ENCODE data around the gene NEGR1. TPM values are rescaled to one million over a fixed set of nuclear protein-coding genes. Genes with fewer than 3 reads are reported as not detected.

Gene NEGR1
- total RNA-seq, 2 donors from 2014 or later: not detected

GRCh38 chr1:71792264-71792663 lies 490.1 kb downstream of the NEGR1 start:
- Mint-ChIP-seq H3K4me3 (no peak overlapping the region), H3K36me3 (no peaks in the 10 kb centered on the region), H3K9me3 (peaks cover 7% of the 10 kb centered on the region), H3K4me1 (ENCODE audit: low read depth in 2 of 2) (no peaks in the 10 kb centered on the region), H3K27ac (no peak overlapping the region), H3K27me3 (no peaks in the 10 kb centered on the region)
- DNase-seq (ENCODE audit: low spot score): no peak
- ATAC-seq: no peak

DNA sequence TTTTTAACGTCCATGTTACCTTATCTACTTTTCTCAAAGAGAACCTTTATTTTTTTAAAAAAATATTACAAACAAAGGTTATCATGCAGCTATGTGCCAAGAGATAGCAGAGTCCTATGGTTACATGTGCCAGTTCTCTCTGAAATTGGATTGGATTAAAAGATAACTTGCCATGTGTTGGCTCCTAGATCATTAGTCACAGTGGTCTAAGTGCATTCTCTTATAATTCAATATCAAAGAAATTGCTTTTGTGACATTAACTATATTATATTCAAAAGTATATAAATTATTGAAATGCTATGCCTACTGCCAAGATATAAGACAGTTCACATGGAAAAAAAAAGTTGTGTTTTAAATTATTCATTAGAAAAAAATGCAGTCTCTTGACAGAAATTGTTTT lies 494.2 kb downstream of the NEGR1 start:
- no peak overlapping the region for H3K27ac Mint-ChIP-seq
- DNase-seq (ENCODE audit: low spot score) (no peak), ATAC-seq (no peak)
- H3K27me3 Mint-ChIP-seq: no peaks in the 10 kb centered on the region
- peaks cover 3% of the 10 kb centered on the region for H3K9me3 Mint-ChIP-seq
- H3K36me3 Mint-ChIP-seq: no peaks in the 10 kb centered on the region
- H3K4me1 Mint-ChIP-seq (ENCODE audit: low read depth in 2 of 2): no peaks in the 10 kb centered on the region
- no peak overlapping the region for H3K4me3 Mint-ChIP-seq

- peaks cover 3% of the 10 kb centered on the region for H3K9me3 Mint-ChIP-seq
- H3K4me3 Mint-ChIP-seq: no peak overlapping the region
- H3K27ac Mint-ChIP-seq: no peak overlapping the region
- no peaks in the 10 kb centered on the region for H3K27me3 Mint-ChIP-seq
- DNase-seq (ENCODE audit: low spot score): no peak
- no peaks in the 10 kb centered on the region for H3K36me3 Mint-ChIP-seq
- no peak for ATAC-seq
- no peaks in the 10 kb centered on the region for H3K4me1 Mint-ChIP-seq (ENCODE audit: low read depth in 2 of 2)
Observed at GRCh38 chr1:71787699-71788098, 494.6 kb downstream of the NEGR1 start.

- no peaks in the 10 kb centered on the region for H3K36me3 Mint-ChIP-seq
- H3K4me1 Mint-ChIP-seq (ENCODE audit: low read depth in 2 of 2): no peaks in the 10 kb centered on the region
Observed at GRCh38 chr1:71786218-71786617, 496.1 kb downstream of the NEGR1 start.

GRCh38 chr1:71785450-71785849 lies 496.9 kb downstream of the NEGR1 start:
- no peak overlapping the region for H3K27ac Mint-ChIP-seq
- H3K9me3 Mint-ChIP-seq: no peaks in the 10 kb centered on the region
- ATAC-seq (no peak), DNase-seq (ENCODE audit: low spot score) (no peak)
- H3K36me3 Mint-ChIP-seq: no peaks in the 10 kb centered on the region
- no peaks in the 10 kb centered on the region for H3K4me1 Mint-ChIP-seq (ENCODE audit: low read depth in 2 of 2)
- H3K4me3 Mint-ChIP-seq: no peak overlapping the region
- H3K27me3 Mint-ChIP-seq: no peaks in the 10 kb centered on the region

More at GRCh38 chr1:71786218-71786617, 496.1 kb downstream of the NEGR1 start:
- Mint-ChIP-seq H3K4me3 (no peak overlapping the region), H3K27ac (no peak overlapping the region), H3K9me3 (no peaks in the 10 kb centered on the region), H3K27me3 (no peaks in the 10 kb centered on the region)
- no peak for DNase-seq (ENCODE audit: low spot score)
- no peak for ATAC-seq

DNA sequence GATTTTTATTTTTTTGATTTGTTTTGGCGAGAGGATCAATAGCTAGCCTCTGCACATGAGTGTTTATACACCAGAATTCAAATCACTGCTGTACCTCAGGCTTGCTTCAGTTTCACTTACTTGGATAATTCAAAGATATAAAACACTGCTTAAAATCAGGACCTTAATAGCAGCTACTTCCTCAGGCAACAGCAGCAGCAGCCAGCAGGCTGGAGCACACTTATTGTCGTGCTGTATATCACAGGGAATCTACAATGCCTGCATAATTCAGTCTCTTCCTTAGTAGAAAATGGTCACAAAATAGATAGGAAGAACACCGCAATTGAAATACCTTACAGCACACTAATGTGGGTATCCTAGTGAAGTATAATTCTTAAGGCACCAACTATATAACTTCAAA lies 497.3 kb downstream of the NEGR1 start:
- no peaks in the 10 kb centered on the region for H3K36me3 Mint-ChIP-seq
- H3K9me3 Mint-ChIP-seq: no peaks in the 10 kb centered on the region
- no peak overlapping the region for H3K4me3 Mint-ChIP-seq
- H3K27ac Mint-ChIP-seq: no peak overlapping the region
- DNase-seq (ENCODE audit: low spot score) (no peak), ATAC-seq (no peak)
- no peaks in the 10 kb centered on the region for H3K4me1 Mint-ChIP-seq (ENCODE audit: low read depth in 2 of 2)
- H3K27me3 Mint-ChIP-seq: no peaks in the 10 kb centered on the region

- Mint-ChIP-seq H3K4me1 (ENCODE audit: low read depth in 2 of 2) (no peaks in the 10 kb centered on the region), H3K36me3 (no peaks in the 10 kb centered on the region), H3K4me3 (no peak overlapping the region), H3K27ac (no peak overlapping the region), H3K9me3 (no peaks in the 10 kb centered on the region), H3K27me3 (no peaks in the 10 kb centered on the region)
- no peak for DNase-seq (ENCODE audit: low spot score)
- ATAC-seq: no peak
Observed at GRCh38 chr1:71784241-71784640, 498.1 kb downstream of the NEGR1 start.

DNA sequence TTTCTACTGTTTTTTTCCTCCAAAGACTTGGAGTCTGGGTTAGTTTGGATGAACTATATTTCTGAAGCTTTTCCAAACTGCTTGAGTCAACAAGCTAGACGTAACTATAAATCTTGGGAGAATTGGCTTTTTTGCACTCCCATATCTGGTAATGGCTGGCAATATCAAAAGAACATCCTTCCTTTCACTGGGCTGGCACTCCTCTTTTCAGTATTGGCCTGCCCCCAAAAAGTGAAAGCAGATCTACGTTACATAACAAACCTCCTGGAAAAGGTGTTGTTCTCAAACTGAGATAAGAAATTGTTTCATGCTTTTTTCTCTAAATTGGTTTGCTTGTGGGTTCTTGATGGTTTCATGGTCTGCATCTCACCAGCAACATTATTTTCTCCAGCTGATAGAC lies 499.3 kb downstream of the NEGR1 start:
- ATAC-seq (no peak), DNase-seq (ENCODE audit: low spot score) (no peak)
- Mint-ChIP-seq H3K27ac (no peak overlapping the region), H3K4me1 (ENCODE audit: low read depth in 2 of 2) (no peaks in the 10 kb centered on the region), H3K27me3 (no peaks in the 10 kb centered on the region), H3K4me3 (no peak overlapping the region), H3K36me3 (no peaks in the 10 kb centered on the region), H3K9me3 (no peaks in the 10 kb centered on the region)

- no peaks in the 10 kb centered on the region for H3K36me3 Mint-ChIP-seq
- no peaks in the 10 kb centered on the region for H3K4me1 Mint-ChIP-seq (ENCODE audit: low read depth in 2 of 2)
- H3K27ac Mint-ChIP-seq: no peak overlapping the region
- no peaks in the 10 kb centered on the region for H3K27me3 Mint-ChIP-seq
- ATAC-seq (no peak), DNase-seq (ENCODE audit: low spot score) (no peak)
- H3K9me3 Mint-ChIP-seq: no peaks in the 10 kb centered on the region
- no peak overlapping the region for H3K4me3 Mint-ChIP-seq
Observed at GRCh38 chr1:71781450-71781849, 500.9 kb downstream of the NEGR1 start.

DNA sequence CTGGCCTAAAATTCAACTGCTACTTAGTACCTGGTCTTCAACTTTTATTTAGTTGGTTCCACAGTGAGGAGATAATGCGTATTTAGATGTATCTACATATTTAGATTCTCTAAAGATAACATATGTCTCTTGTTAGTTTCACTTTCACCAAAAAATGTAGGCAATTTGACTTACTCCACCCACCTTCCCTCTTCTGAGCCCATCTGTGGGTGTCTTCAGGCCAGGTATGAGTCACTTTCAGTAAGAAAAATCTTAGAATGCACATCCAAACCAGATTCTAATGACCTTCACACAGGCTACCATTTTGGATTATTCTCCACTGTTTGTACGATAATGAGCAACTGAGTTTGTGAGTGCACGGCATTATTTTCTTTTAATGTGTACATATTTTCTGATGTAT lies 501.7 kb downstream of the NEGR1 start:
- no peak overlapping the region for H3K27ac Mint-ChIP-seq
- no peaks in the 10 kb centered on the region for H3K4me1 Mint-ChIP-seq (ENCODE audit: low read depth in 2 of 2)
- DNase-seq (ENCODE audit: low spot score) (no peak), ATAC-seq (no peak)
- no peaks in the 10 kb centered on the region for H3K27me3 Mint-ChIP-seq
- H3K9me3 Mint-ChIP-seq: peaks cover 3% of the 10 kb centered on the region
- H3K36me3 Mint-ChIP-seq: no peaks in the 10 kb centered on the region
- H3K4me3 Mint-ChIP-seq: no peak overlapping the region

GRCh38 chr1:71778940-71779339 lies 503.4 kb downstream of the NEGR1 start:
- H3K27me3 Mint-ChIP-seq: no peaks in the 10 kb centered on the region
- H3K4me1 Mint-ChIP-seq (ENCODE audit: low read depth in 2 of 2): no peaks in the 10 kb centered on the region
- peaks cover 3% of the 10 kb centered on the region for H3K9me3 Mint-ChIP-seq
- no peak overlapping the region for H3K4me3 Mint-ChIP-seq
- H3K27ac Mint-ChIP-seq: no peak overlapping the region
- DNase-seq (ENCODE audit: low spot score) (no peak), ATAC-seq (no peak)
- H3K36me3 Mint-ChIP-seq: no peaks in the 10 kb centered on the region

DNA sequence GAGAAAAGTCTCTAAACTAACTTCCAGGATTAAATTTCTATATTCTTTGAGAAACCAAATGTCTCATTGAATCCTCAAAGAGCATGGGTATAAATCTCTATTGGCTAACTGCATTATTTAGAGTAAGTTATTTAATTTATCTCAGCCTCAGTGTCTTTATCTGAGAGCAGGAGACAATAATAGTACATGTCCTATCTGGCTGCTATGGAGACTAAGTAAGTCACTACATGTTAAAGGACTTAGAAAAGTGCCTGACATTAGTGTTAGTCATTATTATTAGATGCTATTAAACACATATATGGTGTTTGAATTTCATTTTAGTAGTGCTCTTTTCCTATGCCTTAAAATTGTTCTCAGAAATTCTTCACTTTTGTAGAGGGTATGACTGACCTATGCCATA lies 505.2 kb downstream of the NEGR1 start:
- Mint-ChIP-seq H3K27ac (no peak overlapping the region), H3K4me3 (no peak overlapping the region)

DNA sequence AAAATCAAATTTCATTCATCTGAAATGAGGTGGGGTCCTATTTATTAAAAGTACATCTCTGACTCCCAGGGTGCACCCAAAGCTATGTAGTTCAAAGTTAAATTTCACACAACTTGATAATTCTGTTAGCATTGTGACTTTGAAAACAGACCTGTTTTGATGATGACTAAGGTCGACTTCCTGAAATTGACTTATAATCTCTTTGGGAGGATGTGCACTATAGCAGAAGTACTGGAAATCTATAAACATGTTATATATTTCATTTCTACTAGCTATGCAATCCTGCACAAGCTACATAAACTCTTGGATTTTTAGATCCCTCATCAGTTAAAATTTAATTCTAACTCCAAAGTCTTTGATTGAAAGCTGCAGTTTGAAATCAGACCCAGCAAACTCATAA lies 507.6 kb downstream of the NEGR1 start:
- Mint-ChIP-seq H3K9me3 (peaks cover 3% of the 10 kb centered on the region), H3K4me3 (no peak overlapping the region), H3K4me1 (ENCODE audit: low read depth in 2 of 2) (no peaks in the 10 kb centered on the region), H3K36me3 (no peaks in the 10 kb centered on the region), H3K27me3 (no peaks in the 10 kb centered on the region), H3K27ac (no peak overlapping the region)
- ATAC-seq (no peak), DNase-seq (ENCODE audit: low spot score) (no peak)

More for the DNA sequence above, 505.2 kb downstream of the NEGR1 start:
- no peaks in the 10 kb centered on the region for H3K4me1 Mint-ChIP-seq (ENCODE audit: low read depth in 2 of 2)
- ATAC-seq: no peak
- H3K27me3 Mint-ChIP-seq: no peaks in the 10 kb centered on the region
- H3K36me3 Mint-ChIP-seq: no peaks in the 10 kb centered on the region
- DNase-seq (ENCODE audit: low spot score): no peak
- H3K9me3 Mint-ChIP-seq: peaks cover 3% of the 10 kb centered on the region

DNA sequence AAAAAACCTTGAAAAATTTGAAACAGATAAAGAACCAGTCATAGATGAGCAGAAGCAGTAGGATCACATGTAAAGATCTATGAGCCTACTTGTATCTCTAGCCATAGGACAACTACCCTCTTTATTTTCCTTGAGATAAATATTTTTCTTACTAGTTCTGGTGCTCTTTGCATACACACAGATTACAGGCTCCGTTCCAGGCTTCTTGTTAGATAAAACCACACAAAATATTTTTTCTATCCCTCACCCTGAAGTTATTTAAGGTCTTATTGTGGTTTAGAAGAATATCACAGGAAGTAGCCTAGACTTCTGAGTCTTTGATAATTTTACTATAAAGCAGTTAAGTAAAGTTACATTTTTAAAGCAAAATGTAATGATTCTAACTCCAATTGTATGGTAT lies 512.2 kb downstream of the NEGR1 start:
- ATAC-seq (no peak), DNase-seq (ENCODE audit: low spot score) (no peak)
- Mint-ChIP-seq H3K9me3 (peaks cover 5% of the 10 kb centered on the region), H3K4me1 (ENCODE audit: low read depth in 2 of 2) (no peaks in the 10 kb centered on the region), H3K36me3 (no peaks in the 10 kb centered on the region), H3K4me3 (no peak overlapping the region), H3K27ac (no peak overlapping the region), H3K27me3 (no peaks in the 10 kb centered on the region)

DNA sequence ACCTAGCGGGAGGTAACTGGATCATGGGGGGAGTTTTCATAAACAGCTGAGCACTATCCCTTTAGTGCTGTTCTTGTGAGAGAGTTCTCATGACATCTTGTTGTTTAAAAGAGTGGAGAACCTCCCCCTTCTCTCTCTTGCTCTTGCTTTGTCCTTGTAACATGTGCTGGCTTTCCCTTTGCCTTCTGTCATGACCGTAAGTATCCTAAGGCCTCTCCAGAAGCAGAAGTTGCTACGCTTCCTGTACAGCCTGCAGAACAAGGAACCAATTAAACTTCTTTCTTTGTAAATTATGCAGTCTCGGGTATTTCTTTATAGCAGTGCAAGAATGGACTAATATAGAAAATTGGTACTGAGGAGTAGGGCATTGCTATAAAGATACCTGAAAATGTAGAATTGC lies 515.6 kb downstream of the NEGR1 start:
- no peaks in the 10 kb centered on the region for H3K4me1 Mint-ChIP-seq (ENCODE audit: low read depth in 2 of 2)
- ATAC-seq: no peak
- H3K9me3 Mint-ChIP-seq: peaks cover 5% of the 10 kb centered on the region

More for the DNA sequence above, 515.6 kb downstream of the NEGR1 start:
- no peak for DNase-seq (ENCODE audit: low spot score)
- H3K4me3 Mint-ChIP-seq: no peak overlapping the region
- H3K36me3 Mint-ChIP-seq: no peaks in the 10 kb centered on the region
- H3K27ac Mint-ChIP-seq: no peak overlapping the region
- H3K27me3 Mint-ChIP-seq: no peaks in the 10 kb centered on the region

Data from natural killer cell treated with Interleukin-12 subunit alpha and Interleukin-12 subunit beta and Interleukin-15 and Interleukin-18, amount 100 ng/mL, for 72 hours (primary cell).